GM12875 (cell line): ENCODE results near the gene NCKAP5L.

Experiments
- H3K4me3 ChIP-seq: one replicate; pipeline ENCODE4 v1.5.1; 2011; ENCODE audit warnings: low read depth, low read length, control low read depth
- TF ChIP-seq, protein P1 (sequence below): IDR thresholded peaks from 2 replicates; pipeline ENCODE4 v1.5.1; 2011; ENCODE audit warnings: low read depth, mild to moderate bottlenecking, control low read depth, inconsistent platforms, low read length, moderate library complexity, borderline replicate concordance; ENCODE audit not compliant: insufficient read depth

NCKAP5L gene

DNA sequence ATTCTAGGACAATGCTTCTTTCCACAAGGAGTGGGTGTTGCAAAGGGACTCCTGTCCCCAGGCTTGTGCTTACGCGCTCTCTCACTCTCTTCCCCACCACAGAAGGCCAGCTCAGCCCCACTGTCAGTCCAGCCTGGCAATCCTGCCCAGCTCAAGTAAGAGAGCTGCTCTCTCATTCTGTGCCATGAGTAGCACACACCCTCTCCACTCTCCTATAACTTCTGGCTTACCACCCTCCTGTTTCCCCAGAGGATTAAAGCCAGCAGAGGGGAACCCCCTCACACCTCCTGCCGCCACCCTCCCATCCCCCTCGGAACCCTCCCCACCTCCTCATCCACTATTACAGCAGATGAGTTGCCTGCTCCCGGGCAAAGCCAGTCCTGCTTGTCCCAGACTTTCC, 17.1 kb downstream of the NCKAP5L start:
- TF ChIP-seq, protein P1, sequence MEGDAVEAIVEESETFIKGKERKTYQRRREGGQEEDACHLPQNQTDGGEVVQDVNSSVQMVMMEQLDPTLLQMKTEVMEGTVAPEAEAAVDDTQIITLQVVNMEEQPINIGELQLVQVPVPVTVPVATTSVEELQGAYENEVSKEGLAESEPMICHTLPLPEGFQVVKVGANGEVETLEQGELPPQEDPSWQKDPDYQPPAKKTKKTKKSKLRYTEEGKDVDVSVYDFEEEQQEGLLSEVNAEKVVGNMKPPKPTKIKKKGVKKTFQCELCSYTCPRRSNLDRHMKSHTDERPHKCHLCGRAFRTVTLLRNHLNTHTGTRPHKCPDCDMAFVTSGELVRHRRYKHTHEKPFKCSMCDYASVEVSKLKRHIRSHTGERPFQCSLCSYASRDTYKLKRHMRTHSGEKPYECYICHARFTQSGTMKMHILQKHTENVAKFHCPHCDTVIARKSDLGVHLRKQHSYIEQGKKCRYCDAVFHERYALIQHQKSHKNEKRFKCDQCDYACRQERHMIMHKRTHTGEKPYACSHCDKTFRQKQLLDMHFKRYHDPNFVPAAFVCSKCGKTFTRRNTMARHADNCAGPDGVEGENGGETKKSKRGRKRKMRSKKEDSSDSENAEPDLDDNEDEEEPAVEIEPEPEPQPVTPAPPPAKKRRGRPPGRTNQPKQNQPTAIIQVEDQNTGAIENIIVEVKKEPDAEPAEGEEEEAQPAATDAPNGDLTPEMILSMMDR = no peak
- H3K4me3 ChIP-seq = no peak overlapping the region

DNA sequence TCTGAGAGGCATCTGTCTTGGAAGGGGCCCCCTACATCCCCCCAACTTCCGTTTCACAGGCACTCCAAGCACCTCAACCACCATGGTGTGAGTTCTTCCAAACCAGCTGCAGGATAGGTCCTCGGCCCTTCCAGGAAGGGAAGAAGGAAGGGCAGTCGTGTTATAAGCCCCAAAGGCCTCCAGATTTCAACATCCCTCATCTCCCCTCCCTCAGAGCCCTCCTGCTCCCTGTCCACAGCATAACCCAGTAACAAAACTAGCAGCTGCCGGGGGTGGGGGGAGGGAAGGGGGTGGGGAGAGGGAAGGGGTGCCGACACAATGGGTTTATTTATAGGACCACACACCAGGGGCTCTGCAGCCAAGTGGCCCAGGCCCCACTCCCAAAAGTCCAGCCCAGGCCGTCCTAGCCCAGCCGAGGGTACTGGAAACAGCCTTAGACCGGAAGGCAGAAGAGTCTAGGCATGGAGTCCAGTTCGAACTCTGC, 18.3 kb downstream of the NCKAP5L start:
- H3K4me3 ChIP-seq = no peak overlapping the region
- TF ChIP-seq, protein P1 = no peak

DNA sequence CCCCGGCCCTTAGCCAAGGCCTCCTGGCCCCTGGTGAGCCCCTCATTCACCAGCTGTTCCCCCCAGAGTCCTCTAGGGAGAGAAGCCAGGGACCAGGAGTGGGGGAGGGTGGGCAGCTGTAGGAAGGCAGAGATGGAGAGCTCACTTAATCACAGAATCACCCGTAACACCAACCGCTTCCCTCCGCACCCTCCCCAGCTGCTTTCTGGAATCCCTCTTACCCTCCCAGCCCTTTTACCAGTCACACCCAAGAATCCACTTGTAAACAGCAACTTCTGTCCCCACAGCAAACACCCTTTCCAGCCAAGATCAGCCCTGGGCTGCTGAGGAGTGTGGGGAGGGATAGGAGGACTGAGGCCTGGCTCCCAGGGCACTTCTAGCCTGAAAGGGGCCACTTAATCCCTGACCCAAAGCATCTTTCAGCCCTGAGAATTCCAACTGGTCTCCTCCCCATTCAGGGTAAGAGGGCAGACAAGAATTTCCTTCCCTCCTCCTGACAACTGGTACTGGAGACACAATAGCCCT, 18.8 kb downstream of the NCKAP5L start:
- H3K4me3 ChIP-seq = no peak overlapping the region
- TF ChIP-seq, protein P1 = no peak

DNA sequence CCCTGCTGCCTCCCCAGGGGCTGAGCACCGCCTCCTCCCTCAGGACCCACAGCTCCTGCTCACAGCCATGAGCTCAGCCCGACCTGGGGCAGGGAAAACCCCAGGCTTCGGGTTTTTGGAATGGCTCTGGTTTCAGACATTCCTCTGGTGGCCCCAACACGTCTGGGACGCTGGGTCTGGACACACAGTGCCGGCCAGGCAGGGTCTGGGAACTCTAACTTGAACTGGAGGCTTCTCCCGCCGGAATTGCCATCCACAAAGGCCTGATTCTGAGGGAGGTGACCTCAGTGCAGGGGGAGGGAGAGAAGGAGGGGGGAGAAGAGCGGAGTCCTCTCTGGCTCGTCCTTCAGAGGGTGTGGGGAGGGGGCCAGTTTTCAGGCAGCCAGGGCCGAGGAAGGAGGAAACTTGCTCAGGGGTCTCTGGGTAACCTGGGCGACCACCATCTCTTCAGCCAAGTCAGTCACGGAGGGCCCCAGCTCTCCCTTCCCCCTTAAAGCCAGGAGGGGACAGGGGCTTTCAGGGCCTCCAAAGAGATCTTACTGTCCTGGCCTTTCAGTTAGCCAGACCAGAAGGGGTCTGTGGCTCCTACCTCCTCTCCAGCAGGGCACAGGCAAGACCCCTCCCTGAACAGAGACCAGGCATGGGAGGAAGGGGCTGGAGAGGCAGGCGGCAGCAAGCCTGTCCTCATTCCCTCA, 19.4 kb downstream of the NCKAP5L start:
- H3K4me3 ChIP-seq = no peak overlapping the region

DNA sequence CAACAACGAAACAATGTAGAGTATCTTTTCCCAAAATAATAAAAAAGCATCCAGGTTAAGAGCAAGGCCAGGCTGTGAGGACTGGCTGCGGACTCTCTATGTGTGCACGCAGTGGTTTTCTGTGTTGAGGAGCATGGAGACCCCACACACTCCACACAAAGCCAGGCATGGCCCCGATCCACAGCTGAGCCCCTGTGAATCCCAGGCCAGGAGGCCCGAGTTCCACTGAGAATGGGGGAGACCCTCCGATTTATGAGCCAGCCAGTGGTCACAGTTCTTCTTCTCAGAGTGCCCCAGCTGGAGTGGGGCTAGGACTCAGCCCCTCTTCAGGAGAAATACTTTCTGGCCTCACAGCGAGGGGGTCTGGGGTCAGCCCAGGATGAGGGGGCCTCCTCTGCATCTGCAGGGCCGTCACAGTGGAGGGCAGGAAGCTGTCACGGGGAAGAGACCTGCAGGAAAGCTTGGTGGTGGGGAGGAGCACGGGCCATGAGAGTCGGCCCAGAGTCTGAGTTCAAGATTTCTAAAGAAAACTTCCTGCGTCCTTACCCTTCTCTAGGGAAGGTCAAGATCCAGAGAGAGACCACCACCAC, 20.1 kb downstream of the NCKAP5L start:
- no peak overlapping the region for H3K4me3 ChIP-seq
- TF ChIP-seq, protein P1 = no peak

More for the DNA sequence above, 19.4 kb downstream of the NCKAP5L start:
- TF ChIP-seq, protein P1 = no peak

DNA sequence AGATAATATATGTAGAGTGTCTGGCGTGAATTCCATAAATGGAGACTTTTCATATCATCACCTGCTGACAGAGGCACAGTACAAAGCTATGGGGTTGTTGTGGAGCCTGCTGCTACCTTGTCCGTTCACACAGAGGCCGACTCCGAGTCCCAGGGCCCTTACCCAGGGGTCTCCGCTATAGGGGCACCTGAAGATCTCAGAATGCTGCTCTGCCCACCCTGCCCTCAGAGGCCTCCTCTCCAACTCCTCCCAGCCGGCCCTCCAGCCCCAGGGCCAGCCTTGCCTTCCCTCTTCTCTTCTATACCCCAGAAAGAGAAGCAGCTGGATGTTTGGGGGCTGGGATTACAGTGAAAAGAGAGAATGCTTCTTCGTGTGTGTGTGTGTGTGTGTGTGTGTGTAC, 21.3 kb downstream of the NCKAP5L start:
- TF ChIP-seq, protein P1 = no peak
- no peak overlapping the region for H3K4me3 ChIP-seq
